ENCODE measurements around the gene ZBTB8B.

DNA sequence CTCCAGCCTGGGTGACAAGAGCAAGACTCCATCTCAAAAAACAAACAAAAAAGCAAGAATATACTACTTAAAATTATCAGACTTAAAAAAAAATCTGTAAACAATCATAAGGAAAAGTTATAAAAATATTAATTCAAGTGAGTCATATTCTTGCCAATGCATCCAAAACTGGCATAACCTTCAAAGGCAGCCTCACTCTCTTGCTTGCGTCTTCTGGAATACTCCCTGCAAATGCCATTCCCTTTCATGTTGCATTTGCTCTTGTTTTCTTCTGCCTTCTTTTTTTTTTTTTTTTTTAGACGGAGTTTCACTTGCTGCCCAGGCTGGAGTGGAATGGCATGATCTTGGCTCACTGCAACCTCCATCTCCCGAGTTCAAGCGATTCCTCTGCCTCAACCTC is 42.1 kb downstream of the ZBTB8B start:
- TF ChIP-seq, protein P1, sequence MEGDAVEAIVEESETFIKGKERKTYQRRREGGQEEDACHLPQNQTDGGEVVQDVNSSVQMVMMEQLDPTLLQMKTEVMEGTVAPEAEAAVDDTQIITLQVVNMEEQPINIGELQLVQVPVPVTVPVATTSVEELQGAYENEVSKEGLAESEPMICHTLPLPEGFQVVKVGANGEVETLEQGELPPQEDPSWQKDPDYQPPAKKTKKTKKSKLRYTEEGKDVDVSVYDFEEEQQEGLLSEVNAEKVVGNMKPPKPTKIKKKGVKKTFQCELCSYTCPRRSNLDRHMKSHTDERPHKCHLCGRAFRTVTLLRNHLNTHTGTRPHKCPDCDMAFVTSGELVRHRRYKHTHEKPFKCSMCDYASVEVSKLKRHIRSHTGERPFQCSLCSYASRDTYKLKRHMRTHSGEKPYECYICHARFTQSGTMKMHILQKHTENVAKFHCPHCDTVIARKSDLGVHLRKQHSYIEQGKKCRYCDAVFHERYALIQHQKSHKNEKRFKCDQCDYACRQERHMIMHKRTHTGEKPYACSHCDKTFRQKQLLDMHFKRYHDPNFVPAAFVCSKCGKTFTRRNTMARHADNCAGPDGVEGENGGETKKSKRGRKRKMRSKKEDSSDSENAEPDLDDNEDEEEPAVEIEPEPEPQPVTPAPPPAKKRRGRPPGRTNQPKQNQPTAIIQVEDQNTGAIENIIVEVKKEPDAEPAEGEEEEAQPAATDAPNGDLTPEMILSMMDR (IDR thresholded peaks at IDR 0.05), result no peak
- TF ChIP-seq POLR2A (IDR thresholded peaks at IDR 0.05) (no peak), POLR2AphosphoS5 (IDR thresholded peaks at IDR 0.05) (no peak), EP300 (IDR thresholded peaks at IDR 0.05) (no peak)
